Parathyroid adenoma (tissue), 2 donors: ENCODE measurements around the gene FGG.

Experiments used
- H2AFZ ChIP-seq: fragments of 300-600 bp; sonication (generic); one replicate; pipeline ENCODE4 v1.7.0; 2017; ENCODE audit warnings: antibody characterized with exemption, mild to moderate bottlenecking
- H3K27ac ChIP-seq: fragments of 300-600 bp; sonication (generic); one replicate; pipeline ENCODE4 v1.7.0; 2017
- H3K27me3 ChIP-seq: fragments of 300-600 bp; sonication (generic); one replicate; pipeline ENCODE4 v1.7.0; 2017; ENCODE audit warnings: low read length; ENCODE audit not compliant: control insufficient read depth, insufficient read depth
- H3K36me3 ChIP-seq: fragments of 300-600 bp; sonication (generic); one replicate; pipeline ENCODE4 v1.7.0; 2017; ENCODE audit warnings: low read length; ENCODE audit not compliant: control insufficient read depth, insufficient read depth
- H3K4me1 ChIP-seq: fragments of 300-600 bp; sonication (generic); one replicate; pipeline ENCODE4 v1.7.0; 2017; ENCODE audit warnings: control low read depth
- H3K4me2 ChIP-seq: fragments of 300-600 bp; sonication (generic); one replicate; pipeline ENCODE4 v1.7.0; 2017; ENCODE audit warnings: low read length
- H3K4me3 ChIP-seq: fragments of 300-600 bp; sonication (generic); one replicate; pipeline ENCODE4 v1.7.0; 2017; ENCODE audit warnings: low read depth, low read length
- H3K79me2 ChIP-seq: fragments of 300-600 bp; sonication (generic); one replicate; pipeline ENCODE4 v1.7.0; 2017; ENCODE audit warnings: control low read depth
- H3K9ac ChIP-seq: fragments of 300-600 bp; sonication (generic); one replicate; pipeline ENCODE4 v1.7.0; 2017; ENCODE audit warnings: mild to moderate bottlenecking
- H3K9me3 ChIP-seq: fragments of 300-600 bp; sonication (generic); one replicate; pipeline ENCODE4 v1.7.0; 2017; ENCODE audit warnings: low read length; ENCODE audit not compliant: control insufficient read depth
- TF ChIP-seq, protein P1 (sequence below): fragments of 300-600 bp; sonication (generic); IDR thresholded peaks from one replicate; pipeline ENCODE4 v1.7.0; 2017; ENCODE audit warnings: antibody characterized with exemption, mild to moderate bottlenecking
- donor health status: primary hyperparathyroidism.

FGG gene

DNA sequence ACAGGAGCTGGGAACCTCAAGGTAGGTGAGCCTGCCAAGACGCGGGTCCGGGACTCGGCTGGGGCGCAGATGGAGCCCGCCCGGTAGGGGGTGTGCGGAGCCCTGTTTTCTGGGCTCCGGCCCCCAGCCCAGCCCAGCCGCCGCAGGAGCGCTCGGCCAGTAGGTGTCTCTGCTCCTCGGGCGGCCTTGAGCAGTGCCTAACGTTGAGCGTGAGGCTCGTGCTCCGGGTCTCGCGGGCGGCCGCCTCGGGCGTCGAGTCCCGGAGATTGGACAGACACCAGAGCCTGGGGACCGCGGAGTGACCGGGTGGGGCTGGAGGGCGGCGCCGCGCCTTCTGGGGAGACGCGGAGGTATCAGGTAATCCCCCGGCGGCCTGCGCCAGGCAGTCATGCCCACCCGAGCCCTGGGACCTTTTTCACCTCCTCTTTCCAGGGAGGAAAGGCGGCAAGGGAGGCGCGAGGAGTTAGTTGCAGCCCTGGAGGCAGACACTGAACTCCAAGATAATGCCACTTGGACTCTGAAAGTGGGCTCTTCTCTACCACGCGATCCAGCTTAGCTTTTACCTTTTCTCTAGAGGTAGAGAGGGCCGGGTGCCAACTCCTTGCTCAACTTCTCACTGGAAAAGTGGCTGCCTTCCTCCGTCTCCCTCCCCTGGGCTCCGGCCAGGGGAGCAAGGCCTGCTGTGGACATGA is 14.5 kb upstream of the FGG start:
- Histone ChIP-seq H3K9me3 (no peaks in the 10 kb centered on the region), H3K9ac (no peak overlapping the region), H3K36me3 (no peaks in the 10 kb centered on the region), H3K27me3 (no peaks in the 10 kb centered on the region), H3K4me2 (peak overlapping the region; percentile 86), H3K4me1 (no peaks in the 10 kb centered on the region), H3K27ac (no peak overlapping the region), H2AFZ (peak overlapping the region; percentile 63), H3K79me2 (no peaks in the 10 kb centered on the region), H3K4me3 (peak overlapping the region; percentile 45)
- TF ChIP-seq, protein P1, sequence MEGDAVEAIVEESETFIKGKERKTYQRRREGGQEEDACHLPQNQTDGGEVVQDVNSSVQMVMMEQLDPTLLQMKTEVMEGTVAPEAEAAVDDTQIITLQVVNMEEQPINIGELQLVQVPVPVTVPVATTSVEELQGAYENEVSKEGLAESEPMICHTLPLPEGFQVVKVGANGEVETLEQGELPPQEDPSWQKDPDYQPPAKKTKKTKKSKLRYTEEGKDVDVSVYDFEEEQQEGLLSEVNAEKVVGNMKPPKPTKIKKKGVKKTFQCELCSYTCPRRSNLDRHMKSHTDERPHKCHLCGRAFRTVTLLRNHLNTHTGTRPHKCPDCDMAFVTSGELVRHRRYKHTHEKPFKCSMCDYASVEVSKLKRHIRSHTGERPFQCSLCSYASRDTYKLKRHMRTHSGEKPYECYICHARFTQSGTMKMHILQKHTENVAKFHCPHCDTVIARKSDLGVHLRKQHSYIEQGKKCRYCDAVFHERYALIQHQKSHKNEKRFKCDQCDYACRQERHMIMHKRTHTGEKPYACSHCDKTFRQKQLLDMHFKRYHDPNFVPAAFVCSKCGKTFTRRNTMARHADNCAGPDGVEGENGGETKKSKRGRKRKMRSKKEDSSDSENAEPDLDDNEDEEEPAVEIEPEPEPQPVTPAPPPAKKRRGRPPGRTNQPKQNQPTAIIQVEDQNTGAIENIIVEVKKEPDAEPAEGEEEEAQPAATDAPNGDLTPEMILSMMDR = peak; percentile 33

GRCh38 chr4:154625971-154626370 is 13.5 kb upstream of the FGG start:
- Histone ChIP-seq H3K27me3 (no peaks in the 10 kb centered on the region), H3K27ac (no peak overlapping the region), H3K4me3 (no peak overlapping the region), H3K4me2 (no peak overlapping the region), H3K79me2 (no peaks in the 10 kb centered on the region), H2AFZ (no peak overlapping the region), H3K9ac (no peak overlapping the region), H3K36me3 (no peaks in the 10 kb centered on the region), H3K9me3 (no peaks in the 10 kb centered on the region), H3K4me1 (no peaks in the 10 kb centered on the region)
- TF ChIP-seq, protein P1 = no peak

GRCh38 chr4:154623995-154624394 is 11.5 kb upstream of the FGG start:
- no peaks in the 10 kb centered on the region for H3K27me3 ChIP-seq
- no peaks in the 10 kb centered on the region for H3K36me3 ChIP-seq
- H2AFZ ChIP-seq = no peak overlapping the region
- no peaks in the 10 kb centered on the region for H3K79me2 ChIP-seq
- TF ChIP-seq, protein P1 = no peak
- H3K4me3 ChIP-seq = no peak overlapping the region
- no peaks in the 10 kb centered on the region for H3K9me3 ChIP-seq
- no peak overlapping the region for H3K4me2 ChIP-seq
- H3K27ac ChIP-seq = no peak overlapping the region
- no peaks in the 10 kb centered on the region for H3K4me1 ChIP-seq
- H3K9ac ChIP-seq = no peak overlapping the region

DNA sequence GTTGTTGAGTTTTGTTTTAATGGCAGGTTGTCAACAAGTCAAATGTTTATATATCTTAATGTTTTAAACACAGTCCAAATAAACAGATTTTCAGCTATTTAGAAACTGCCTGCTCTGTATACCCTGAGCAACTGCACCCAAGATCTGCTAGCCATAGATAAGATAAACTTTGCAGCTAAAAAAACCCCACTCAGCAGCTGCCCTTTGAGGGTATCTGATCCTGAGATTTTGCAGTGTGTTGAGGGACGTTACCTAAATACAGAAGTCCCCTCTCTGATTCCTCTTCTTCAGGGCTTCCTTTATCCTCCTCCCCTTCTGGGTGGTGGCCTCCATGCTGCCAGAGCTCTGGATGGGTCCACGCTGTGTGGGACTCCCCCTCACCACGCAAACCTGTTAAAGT is 11.0 kb upstream of the FGG start:
- no peaks in the 10 kb centered on the region for H3K27me3 ChIP-seq
- H3K4me1 ChIP-seq = no peaks in the 10 kb centered on the region
- no peak overlapping the region for H3K9ac ChIP-seq
- H3K79me2 ChIP-seq = no peaks in the 10 kb centered on the region
- no peaks in the 10 kb centered on the region for H3K36me3 ChIP-seq
- H3K4me2 ChIP-seq = no peak overlapping the region
- TF ChIP-seq, protein P1 = no peak
- no peak overlapping the region for H3K4me3 ChIP-seq
- no peak overlapping the region for H3K27ac ChIP-seq
- no peak overlapping the region for H2AFZ ChIP-seq
- H3K9me3 ChIP-seq = no peaks in the 10 kb centered on the region

DNA sequence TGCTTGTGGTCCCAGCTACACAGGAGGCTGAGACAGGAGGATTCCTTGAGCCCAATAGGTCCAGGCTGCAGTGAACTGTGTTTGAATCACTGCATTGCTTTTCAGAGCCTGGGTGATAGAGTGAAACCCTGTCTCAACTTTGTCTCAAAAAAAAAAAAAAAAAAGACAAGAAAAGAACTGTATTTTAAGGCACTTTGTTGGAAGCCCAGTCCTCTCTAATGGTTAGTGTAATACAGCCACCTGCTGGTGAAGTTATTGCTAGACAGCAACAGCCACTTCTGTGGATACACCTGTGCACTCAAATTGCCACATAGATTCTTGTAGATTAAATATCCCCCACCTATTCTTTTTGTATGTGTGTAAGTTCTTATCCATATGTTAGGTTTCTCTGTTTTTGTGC is 10.1 kb upstream of the FGG start:
- TF ChIP-seq, protein P1 = no peak
- Histone ChIP-seq H3K79me2 (no peaks in the 10 kb centered on the region), H3K9me3 (no peaks in the 10 kb centered on the region), H3K36me3 (no peaks in the 10 kb centered on the region), H2AFZ (no peak overlapping the region), H3K4me2 (no peak overlapping the region), H3K9ac (no peak overlapping the region), H3K27me3 (no peaks in the 10 kb centered on the region), H3K27ac (no peak overlapping the region), H3K4me1 (no peaks in the 10 kb centered on the region), H3K4me3 (no peak overlapping the region)
